Measurements from ENCODE around the gene GIMAP6. TPM values are rescaled to one million over a fixed set of nuclear protein-coding genes. Genes with fewer than 3 reads are reported as not detected.
"Not testable (repeated sequence)": the region's sequence is repeated elsewhere in the genome, so short reads cannot be mapped to it uniquely, and the experiment has no call there.

GIMAP6 gene
- total RNA-seq (2022): not detected in 2 replicates
- Bru-seq, nascent RNA: not detected
- not detected for BruChase-seq, experiment 1, labeled RNA remaining after a 6-hour chase
- not detected for BruChase-seq, experiment 2, labeled RNA remaining after a 2-hour chase
- long read RNA-seq: 0 reads

- Mint-ChIP-seq H3K36me3 (ENCODE audit: insufficient read depth, unreplicated experiment) (no peaks in the 10 kb centered on the region), H3K27ac (ENCODE audit: unreplicated experiment) (no peak within 1 kb of the TSS), H3K27me3 (ENCODE audit: unreplicated experiment) (peaks cover under 1% of the 10 kb centered on the region), H3K4me1 (ENCODE audit: low read depth, unreplicated experiment) (no peaks in the 10 kb centered on the region), H3K4me3 (ENCODE audit: low read depth, unreplicated experiment) (no peak within 1 kb of the TSS), H3K9me3 (ENCODE audit: low read depth, unreplicated experiment) (peaks cover 1% of the 10 kb centered on the region)
- no peak for TF ChIP-seq CTCF (IDR thresholded peaks at IDR 0.05; ENCODE audit: unreplicated experiment)
- CTCF ChIA-PET: no interaction called here
- intact Hi-C loops (cut with micrococcal nuclease; ENCODE audit: unreplicated experiment): no loop called here
- no peak for DNase-seq
- BruUV-seq (replicated peaks): no TSS peak
Observed at GRCh38 chr7:150631866-150632864, at the start of gene GIMAP6. GIMAP6 (minus strand) TSS chr7:150632385; CDS start chr7:150630142, 2,243 bp downstream.

- CTCF ChIA-PET: not testable (repeated sequence)
Observed at GRCh38 chr7:150680364-150680763, 48.2 kb upstream of the GIMAP6 start.

GRCh38 chr7:150678601-150679000 is 46.4 kb upstream of the GIMAP6 start:
- H3K9me3 Mint-ChIP-seq (ENCODE audit: low read depth, unreplicated experiment); H3K27ac Mint-ChIP-seq (ENCODE audit: unreplicated experiment); CTCF ChIA-PET; intact Hi-C loops (cut with micrococcal nuclease; ENCODE audit: unreplicated experiment); BruUV-seq (replicated peaks); H3K36me3 Mint-ChIP-seq (ENCODE audit: insufficient read depth, unreplicated experiment); DNase-seq; H3K4me3 Mint-ChIP-seq (ENCODE audit: low read depth, unreplicated experiment); H3K4me1 Mint-ChIP-seq (ENCODE audit: low read depth, unreplicated experiment): not testable (repeated sequence)
- peaks cover 13% of the 10 kb centered on the region for H3K27me3 Mint-ChIP-seq (ENCODE audit: unreplicated experiment)

More at GRCh38 chr7:150680364-150680763, 48.2 kb upstream of the GIMAP6 start:
- BruUV-seq (replicated peaks); intact Hi-C loops (cut with micrococcal nuclease; ENCODE audit: unreplicated experiment); H3K4me3 Mint-ChIP-seq (ENCODE audit: low read depth, unreplicated experiment); H3K9me3 Mint-ChIP-seq (ENCODE audit: low read depth, unreplicated experiment); H3K36me3 Mint-ChIP-seq (ENCODE audit: insufficient read depth, unreplicated experiment); DNase-seq; H3K27ac Mint-ChIP-seq (ENCODE audit: unreplicated experiment); H3K4me1 Mint-ChIP-seq (ENCODE audit: low read depth, unreplicated experiment): not testable (repeated sequence)
- peaks cover 13% of the 10 kb centered on the region for H3K27me3 Mint-ChIP-seq (ENCODE audit: unreplicated experiment)

- H3K4me1 Mint-ChIP-seq (ENCODE audit: low read depth, unreplicated experiment); BruUV-seq (replicated peaks); DNase-seq; H3K9me3 Mint-ChIP-seq (ENCODE audit: low read depth, unreplicated experiment); CTCF ChIA-PET; H3K27ac Mint-ChIP-seq (ENCODE audit: unreplicated experiment); H3K36me3 Mint-ChIP-seq (ENCODE audit: insufficient read depth, unreplicated experiment); H3K4me3 Mint-ChIP-seq (ENCODE audit: low read depth, unreplicated experiment); intact Hi-C loops (cut with micrococcal nuclease; ENCODE audit: unreplicated experiment): not testable (repeated sequence)
- peaks cover 13% of the 10 kb centered on the region for H3K27me3 Mint-ChIP-seq (ENCODE audit: unreplicated experiment)
Observed at GRCh38 chr7:150676854-150677253, 44.7 kb upstream of the GIMAP6 start.

GRCh38 chr7:150676276-150676675 is 44.1 kb upstream of the GIMAP6 start:
- intact Hi-C loops (cut with micrococcal nuclease; ENCODE audit: unreplicated experiment); BruUV-seq (replicated peaks): not testable (repeated sequence)
- CTCF ChIA-PET: interaction anchor here (0.6 kb wide), 1 partner anchor 159 kb away, joined by 3 read pairs; no protein-coding TSS in a partner anchor

GRCh38 chr7:150675714-150676113 is 43.5 kb upstream of the GIMAP6 start:
- Mint-ChIP-seq H3K27me3 (ENCODE audit: unreplicated experiment) (peaks cover 13% of the 10 kb centered on the region), H3K36me3 (ENCODE audit: insufficient read depth, unreplicated experiment) (no peaks in the 10 kb centered on the region), H3K27ac (ENCODE audit: unreplicated experiment) (no peak overlapping the region), H3K4me1 (ENCODE audit: low read depth, unreplicated experiment) (no peaks in the 10 kb centered on the region), H3K9me3 (ENCODE audit: low read depth, unreplicated experiment) (peaks cover 4% of the 10 kb centered on the region), H3K4me3 (ENCODE audit: low read depth, unreplicated experiment) (no peak overlapping the region)
- no peak for DNase-seq
- intact Hi-C loops (cut with micrococcal nuclease; ENCODE audit: unreplicated experiment): no loop called here
- no TSS peak for BruUV-seq (replicated peaks)
- no peak for TF ChIP-seq CTCF (IDR thresholded peaks at IDR 0.05; ENCODE audit: unreplicated experiment)
- CTCF ChIA-PET: interaction anchor here (0.6 kb wide), 1 partner anchor 159 kb away, joined by 3 read pairs; no protein-coding TSS in a partner anchor

More at GRCh38 chr7:150676276-150676675, 44.1 kb upstream of the GIMAP6 start:
- H3K36me3 Mint-ChIP-seq (ENCODE audit: insufficient read depth, unreplicated experiment); H3K9me3 Mint-ChIP-seq (ENCODE audit: low read depth, unreplicated experiment); H3K27ac Mint-ChIP-seq (ENCODE audit: unreplicated experiment); H3K4me3 Mint-ChIP-seq (ENCODE audit: low read depth, unreplicated experiment); DNase-seq; H3K4me1 Mint-ChIP-seq (ENCODE audit: low read depth, unreplicated experiment): not testable (repeated sequence)
- peaks cover 13% of the 10 kb centered on the region for H3K27me3 Mint-ChIP-seq (ENCODE audit: unreplicated experiment)

- H3K27me3 Mint-ChIP-seq (ENCODE audit: unreplicated experiment); DNase-seq; BruUV-seq (replicated peaks); H3K4me3 Mint-ChIP-seq (ENCODE audit: low read depth, unreplicated experiment); H3K27ac Mint-ChIP-seq (ENCODE audit: unreplicated experiment); H3K9me3 Mint-ChIP-seq (ENCODE audit: low read depth, unreplicated experiment); H3K36me3 Mint-ChIP-seq (ENCODE audit: insufficient read depth, unreplicated experiment); H3K4me1 Mint-ChIP-seq (ENCODE audit: low read depth, unreplicated experiment); CTCF ChIA-PET; intact Hi-C loops (cut with micrococcal nuclease; ENCODE audit: unreplicated experiment): not testable (repeated sequence)
Observed at GRCh38 chr7:150671798-150672585, 39.8 kb upstream of the GIMAP6 start.

Measured in Calu3 (cell line).